Skeletal muscle satellite cell (primary cell): Measurements from ENCODE around the gene TBKBP1.
"Not testable (repeated sequence)": the region's sequence is repeated elsewhere in the genome, so short reads cannot be mapped to it uniquely, and the experiment has no call there.

Experiments
- H3K27me3 ChIP-seq: 2 replicates; pipeline ENCODE4 v1.7.0; 2013; ENCODE audit warnings: low read length; ENCODE audit not compliant: control insufficient read depth, insufficient read depth
- H3K36me3 ChIP-seq: 2 replicates; pipeline ENCODE4 v1.7.0; 2013; ENCODE audit warnings: mild to moderate bottlenecking, control low read depth, low read length; ENCODE audit not compliant: insufficient read depth
- H3K4me1 ChIP-seq: 2 replicates; pipeline ENCODE4 v1.7.0; 2013; ENCODE audit warnings: low read length; ENCODE audit not compliant: control insufficient read depth, insufficient read depth
- H3K4me2 ChIP-seq: 2 replicates; pipeline ENCODE4 v1.7.0; 2013; ENCODE audit warnings: mild to moderate bottlenecking, low read length
- H3K4me3 ChIP-seq: 2 replicates; pipeline ENCODE4 v1.7.0; 2013; ENCODE audit warnings: low read length
- H3K9ac ChIP-seq: 2 replicates; pipeline ENCODE4 v1.7.0; 2013; ENCODE audit warnings: mild to moderate bottlenecking, low read depth, low read length, moderate library complexity
- H3K9me3 ChIP-seq: replicated peaks from 2 replicates; pipeline ENCODE4 v1.7.0; 2013; ENCODE audit warnings: mild to moderate bottlenecking, control low read depth, low read length

The TBKBP1 gene

GRCh38 chr17:47682138-47682537 lies 11.8 kb upstream of the TBKBP1 start:
- Histone ChIP-seq H3K9me3 (no peaks in the 10 kb centered on the region), H3K27me3 (no peaks in the 10 kb centered on the region), H3K9ac (no peak overlapping the region), H3K36me3 (peaks cover 80% of the 10 kb centered on the region), H3K4me2 (no peak overlapping the region), H3K4me1 (peaks cover 13% of the 10 kb centered on the region), H3K4me3 (no peak overlapping the region)

GRCh38 chr17:47682727-47683126 lies 11.2 kb upstream of the TBKBP1 start:
- not testable (repeated sequence) for H3K4me3 ChIP-seq, H3K9ac ChIP-seq, H3K27me3 ChIP-seq, H3K4me2 ChIP-seq, H3K9me3 ChIP-seq
- Histone ChIP-seq H3K36me3 (peaks cover 78% of the 10 kb centered on the region), H3K4me1 (peaks cover 13% of the 10 kb centered on the region)

GRCh38 chr17:47684025-47684424 lies 9.9 kb upstream of the TBKBP1 start:
- Histone ChIP-seq H3K4me1 (peaks cover 13% of the 10 kb centered on the region), H3K9ac (no peak overlapping the region), H3K4me2 (no peak overlapping the region), H3K36me3 (peaks cover 67% of the 10 kb centered on the region), H3K4me3 (no peak overlapping the region), H3K27me3 (no peaks in the 10 kb centered on the region), H3K9me3 (no peaks in the 10 kb centered on the region)

GRCh38 chr17:47684535-47685193 lies 9.3 kb upstream of the TBKBP1 start:
- Histone ChIP-seq H3K4me2 (no peak overlapping the region), H3K27me3 (no peaks in the 10 kb centered on the region), H3K4me3 (no peak overlapping the region), H3K9ac (no peak overlapping the region), H3K36me3 (peaks cover 63% of the 10 kb centered on the region), H3K9me3 (no peaks in the 10 kb centered on the region), H3K4me1 (peaks cover 13% of the 10 kb centered on the region)

GRCh38 chr17:47685556-47686275 lies 8.2 kb upstream of the TBKBP1 start:
- peaks cover 13% of the 10 kb centered on the region for H3K4me1 ChIP-seq
- no peaks in the 10 kb centered on the region for H3K9me3 ChIP-seq
- no peak overlapping the region for H3K9ac ChIP-seq
- peaks cover 53% of the 10 kb centered on the region for H3K36me3 ChIP-seq
- H3K4me2 ChIP-seq: no peak overlapping the region
- no peaks in the 10 kb centered on the region for H3K27me3 ChIP-seq
- no peak overlapping the region for H3K4me3 ChIP-seq

- H3K4me3 ChIP-seq: no peak overlapping the region
- no peaks in the 10 kb centered on the region for H3K27me3 ChIP-seq
- H3K9ac ChIP-seq: no peak overlapping the region
- no peaks in the 10 kb centered on the region for H3K9me3 ChIP-seq
- H3K4me1 ChIP-seq: peaks cover 13% of the 10 kb centered on the region
- no peak overlapping the region for H3K4me2 ChIP-seq
- peaks cover 50% of the 10 kb centered on the region for H3K36me3 ChIP-seq
These were observed 7.7 kb upstream of the TBKBP1 start for GRCh38 chr17:47686276-47686635.

GRCh38 chr17:47686664-47687327 lies 7.2 kb upstream of the TBKBP1 start:
- Histone ChIP-seq H3K36me3 (peaks cover 47% of the 10 kb centered on the region), H3K9ac (no peak overlapping the region), H3K4me3 (no peak overlapping the region), H3K27me3 (no peaks in the 10 kb centered on the region), H3K4me1 (peaks cover 13% of the 10 kb centered on the region), H3K9me3 (no peaks in the 10 kb centered on the region), H3K4me2 (no peak overlapping the region)

- Histone ChIP-seq H3K4me1 (peaks cover 13% of the 10 kb centered on the region), H3K27me3 (no peaks in the 10 kb centered on the region), H3K9me3 (no peaks in the 10 kb centered on the region), H3K4me3 (no peak overlapping the region), H3K4me2 (no peak overlapping the region), H3K9ac (no peak overlapping the region), H3K36me3 (peaks cover 42% of the 10 kb centered on the region)
These were observed 6.7 kb upstream of the TBKBP1 start for GRCh38 chr17:47687328-47687690.

GRCh38 chr17:47687748-47688147 lies 6.2 kb upstream of the TBKBP1 start:
- Histone ChIP-seq H3K27me3 (peaks cover 3% of the 10 kb centered on the region), H3K36me3 (peaks cover 38% of the 10 kb centered on the region), H3K9ac (no peak overlapping the region)

GRCh38 chr17:47690121-47690520 lies 3.8 kb upstream of the TBKBP1 start:
- Histone ChIP-seq H3K9me3 (no peaks in the 10 kb centered on the region), H3K4me3 (no peak overlapping the region), H3K36me3 (peaks cover 16% of the 10 kb centered on the region), H3K4me1 (peaks cover 22% of the 10 kb centered on the region), H3K9ac (no peak overlapping the region), H3K27me3 (peaks cover 8% of the 10 kb centered on the region), H3K4me2 (no peak overlapping the region)

More at GRCh38 chr17:47687748-47688147, 6.2 kb upstream of the TBKBP1 start:
- peaks cover 14% of the 10 kb centered on the region for H3K4me1 ChIP-seq
- no peak overlapping the region for H3K4me2 ChIP-seq
- H3K9me3 ChIP-seq: no peaks in the 10 kb centered on the region
- no peak overlapping the region for H3K4me3 ChIP-seq

- Histone ChIP-seq H3K9me3 (no peaks in the 10 kb centered on the region), H3K9ac (no peak overlapping the region), H3K4me3 (no peak overlapping the region), H3K27me3 (peaks cover 8% of the 10 kb centered on the region), H3K4me2 (no peak overlapping the region), H3K36me3 (peaks cover 2% of the 10 kb centered on the region), H3K4me1 (peaks cover 18% of the 10 kb centered on the region)
These were observed 1.6 kb upstream of the TBKBP1 start for GRCh38 chr17:47692137-47692894.
